HFF-Myc (cell line): ENCODE data around the gene SRRT.

Source experiments
- DNase-seq: peaks from one replicate; pipeline ENCODE4 v3.0.0-alpha.2; 2011; ENCODE audit warnings: low read depth; ENCODE audit errors: extremely low read depth
- H3K4me3 ChIP-seq: replicated peaks from 2 replicates; pipeline ENCODE4 v1.5.1; 2011; ENCODE audit warnings: low read depth, mild to moderate bottlenecking, control low read depth, low read length
- TF ChIP-seq, protein P1 (sequence below): IDR thresholded peaks from 2 replicates; pipeline ENCODE4 v1.5.1; 2012; ENCODE audit warnings: mild to moderate bottlenecking, low read depth, low read length, control low read depth; ENCODE audit errors: missing control alignments

Gene SRRT

GRCh38 chr7:100864263-100864845, 10.5 kb upstream of the SRRT start:
- TF ChIP-seq, protein P1, sequence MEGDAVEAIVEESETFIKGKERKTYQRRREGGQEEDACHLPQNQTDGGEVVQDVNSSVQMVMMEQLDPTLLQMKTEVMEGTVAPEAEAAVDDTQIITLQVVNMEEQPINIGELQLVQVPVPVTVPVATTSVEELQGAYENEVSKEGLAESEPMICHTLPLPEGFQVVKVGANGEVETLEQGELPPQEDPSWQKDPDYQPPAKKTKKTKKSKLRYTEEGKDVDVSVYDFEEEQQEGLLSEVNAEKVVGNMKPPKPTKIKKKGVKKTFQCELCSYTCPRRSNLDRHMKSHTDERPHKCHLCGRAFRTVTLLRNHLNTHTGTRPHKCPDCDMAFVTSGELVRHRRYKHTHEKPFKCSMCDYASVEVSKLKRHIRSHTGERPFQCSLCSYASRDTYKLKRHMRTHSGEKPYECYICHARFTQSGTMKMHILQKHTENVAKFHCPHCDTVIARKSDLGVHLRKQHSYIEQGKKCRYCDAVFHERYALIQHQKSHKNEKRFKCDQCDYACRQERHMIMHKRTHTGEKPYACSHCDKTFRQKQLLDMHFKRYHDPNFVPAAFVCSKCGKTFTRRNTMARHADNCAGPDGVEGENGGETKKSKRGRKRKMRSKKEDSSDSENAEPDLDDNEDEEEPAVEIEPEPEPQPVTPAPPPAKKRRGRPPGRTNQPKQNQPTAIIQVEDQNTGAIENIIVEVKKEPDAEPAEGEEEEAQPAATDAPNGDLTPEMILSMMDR, result no peak
- no peak overlapping the region for H3K4me3 ChIP-seq
- DNase-seq, result no peak

DNA sequence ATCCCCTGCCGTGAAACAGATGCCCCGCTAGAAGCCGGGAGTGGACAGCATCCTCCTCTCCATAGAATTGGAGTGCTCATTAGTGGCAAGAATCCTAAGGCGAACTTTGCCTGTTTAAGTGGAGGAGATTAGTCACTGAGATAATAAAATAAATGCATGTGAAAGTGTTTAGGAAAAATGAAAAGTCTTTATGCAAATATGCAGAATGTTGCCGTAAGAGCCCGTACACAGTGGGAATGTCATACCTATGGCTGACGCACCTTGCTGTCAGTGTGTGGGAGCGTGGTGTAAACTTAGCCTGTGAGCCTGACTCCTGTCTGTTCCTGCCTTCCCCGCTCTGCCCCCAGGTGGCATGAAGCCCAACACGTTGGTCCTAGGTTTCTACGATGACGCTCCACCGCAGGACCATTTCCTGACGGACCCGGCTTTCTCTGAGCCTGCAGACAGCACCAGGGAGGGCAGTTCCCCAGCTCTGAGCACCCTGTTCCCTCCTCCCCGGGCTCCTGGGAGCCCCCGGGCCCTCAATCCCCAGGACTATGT, 9.5 kb upstream of the SRRT start:
- DNase-seq, result no peak
- TF ChIP-seq, protein P1, result no peak
- H3K4me3 ChIP-seq, result no peak overlapping the region

DNA sequence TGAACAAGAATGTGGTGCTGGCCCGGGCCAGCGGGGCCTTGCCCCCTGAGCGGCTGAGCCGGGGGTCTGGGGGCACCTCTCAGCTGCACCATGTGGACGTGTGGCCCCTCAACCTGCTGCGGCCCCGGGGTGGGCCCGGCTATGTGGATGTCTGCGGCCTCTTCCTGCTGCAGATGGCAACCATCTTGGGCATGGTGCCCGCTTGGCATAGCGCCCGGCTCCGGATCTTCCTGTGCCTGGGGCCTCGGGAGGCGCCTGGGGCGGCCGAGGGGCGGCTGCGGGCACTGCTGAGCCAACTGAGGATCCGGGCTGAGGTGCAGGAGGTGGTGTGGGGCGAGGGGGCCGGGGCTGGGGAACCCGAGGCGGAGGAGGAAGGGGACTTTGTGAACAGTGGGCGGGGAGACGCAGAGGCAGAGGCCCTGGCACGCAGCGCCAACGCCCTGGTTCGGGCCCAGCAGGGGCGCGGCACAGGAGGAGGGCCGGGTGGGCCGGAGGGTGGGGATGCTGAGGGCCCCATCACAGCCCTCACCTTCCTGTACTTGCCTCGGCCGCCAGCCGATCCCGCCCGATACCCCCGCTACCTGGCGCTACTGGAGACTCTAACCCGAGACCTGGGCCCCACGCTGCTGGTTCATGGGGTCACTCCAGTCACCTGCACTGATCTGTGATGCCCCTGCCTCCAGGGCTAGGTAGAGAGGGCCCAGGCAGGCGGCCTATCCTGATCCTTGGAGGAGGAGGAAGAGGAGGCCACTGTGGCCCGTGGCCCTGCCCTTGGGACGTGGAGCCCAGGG, 8.8 kb upstream of the SRRT start:
- TF ChIP-seq, protein P1, result no peak
- no peak for DNase-seq
- no peak overlapping the region for H3K4me3 ChIP-seq

DNA sequence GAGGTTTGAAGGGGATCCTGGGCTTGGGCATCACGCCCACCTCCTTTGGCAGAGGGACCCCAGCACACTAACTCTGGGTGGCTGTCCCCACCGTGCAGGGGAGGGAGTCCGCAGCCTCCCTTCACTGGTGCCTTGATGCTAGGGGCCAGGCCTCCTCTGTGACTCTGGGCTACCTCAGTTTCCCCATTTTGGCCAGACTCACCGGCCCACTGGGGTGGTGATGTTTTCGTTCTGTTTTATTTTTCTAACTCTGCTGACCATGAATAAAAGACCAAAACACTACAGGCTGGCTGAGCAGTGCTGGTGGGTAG, 8.2 kb upstream of the SRRT start:
- DNase-seq, result no peak
- H3K4me3 ChIP-seq, result peak overlapping the region; percentile 99
- TF ChIP-seq, protein P1, result no peak

- peak within 1 kb of the TSS; percentile 99 for H3K4me3 ChIP-seq
- TF ChIP-seq, protein P1, result no peak
- DNase-seq, result peak; percentile 76
Observed at GRCh38 chr7:100867040-100867775, 7.7 kb upstream of the SRRT start, which contains the start of gene TRIP6. TRIP6 (plus strand) TSS chr7:100867387; CDS start chr7:100867498, 111 bp downstream.

GRCh38 chr7:100867776-100868485, 7.0 kb upstream of the SRRT start:
- TF ChIP-seq, protein P1, result no peak
- peak overlapping the region; percentile 99 for H3K4me3 ChIP-seq
- DNase-seq, result no peak
